Fibroblast of pulmonary artery (primary cell): ENCODE results near the gene CHIC1.
A peak's percentile ranks its signal among the peaks of the same experiment; 100 is the strongest.
"Not testable (repeated sequence)": the region's sequence is repeated elsewhere in the genome, so short reads cannot be mapped to it uniquely, and the experiment has no call there.

Experiments used
- DNase-seq: peaks from one replicate; pipeline ENCODE4 v3.0.0-alpha.2; 2010; ENCODE audit warnings: low read depth
- H3K4me3 ChIP-seq: replicated peaks from 2 replicates; pipeline ENCODE4 v1.5.1; 2011; ENCODE audit warnings: low read depth, mild to moderate bottlenecking, control low read depth, low read length, moderate library complexity
- CTCF ChIP-seq: IDR thresholded peaks from 2 replicates; pipeline ENCODE4 v1.5.1; 2011; ENCODE audit warnings: mild to moderate bottlenecking, control low read depth, low read length, inconsistent platforms; ENCODE audit errors: missing control alignments

CHIC1 gene

GRCh38 chrX:73563738-73564068 lies 706 bp downstream of the CHIC1 start:
- H3K4me3 ChIP-seq, result peak overlapping the region; percentile 77
- no peak for TF ChIP-seq CTCF
- DNase-seq, result peak; percentile 9

- TF ChIP-seq CTCF, result no peak
- peak; percentile 87 for DNase-seq
- no peak overlapping the region for H3K4me3 ChIP-seq
Measured at GRCh38 chrX:73577361-73577760, 14.4 kb downstream of the CHIC1 start.

DNA sequence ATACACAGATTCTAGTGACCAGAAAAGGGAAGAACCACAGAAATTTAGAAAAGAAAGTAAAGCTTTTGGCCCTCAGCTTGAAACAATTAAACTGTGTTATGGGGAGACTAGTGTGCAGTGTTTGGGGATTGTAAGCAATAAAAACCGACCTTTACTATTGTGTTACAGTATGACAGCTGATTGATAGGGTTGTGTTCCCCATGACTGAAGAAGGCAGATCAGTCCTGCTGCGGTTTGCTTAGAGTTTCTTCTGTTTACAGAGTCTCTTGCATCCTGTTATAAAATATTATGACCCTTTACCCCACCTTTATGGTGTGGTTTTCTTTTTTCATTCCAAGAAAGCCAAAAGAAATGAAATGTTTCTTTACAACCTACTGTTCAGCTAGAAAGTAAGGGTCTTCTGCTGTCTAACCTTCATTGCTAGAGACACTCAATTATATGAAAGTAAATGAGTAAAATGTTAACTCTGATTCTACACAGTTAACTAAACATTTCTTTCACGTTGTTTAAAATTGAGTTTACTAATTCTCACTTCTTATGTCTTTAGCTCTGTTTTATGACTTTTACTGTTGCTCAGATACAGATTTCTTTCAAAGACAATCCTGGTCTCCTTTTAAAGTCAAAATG lies 18.1 kb downstream of the CHIC1 start:
- no peak for TF ChIP-seq CTCF
- H3K4me3 ChIP-seq, result no peak overlapping the region
- no peak for DNase-seq

- DNase-seq, result not testable (repeated sequence)
Measured at GRCh38 chrX:73597758-73598157, 34.8 kb downstream of the CHIC1 start.

GRCh38 chrX:73615022-73615421 lies 52.0 kb downstream of the CHIC1 start:
- TF ChIP-seq CTCF, result no peak
- DNase-seq, result no peak
- no peak overlapping the region for H3K4me3 ChIP-seq

More at GRCh38 chrX:73597758-73598157, 34.8 kb downstream of the CHIC1 start:
- H3K4me3 ChIP-seq, result not testable (repeated sequence)

GRCh38 chrX:73641669-73642068 lies 78.7 kb downstream of the CHIC1 start:
- not testable (repeated sequence) for DNase-seq

GRCh38 chrX:73647212-73647611 lies 84.2 kb downstream of the CHIC1 start:
- DNase-seq, result no peak
- TF ChIP-seq CTCF, result no peak
- no peak overlapping the region for H3K4me3 ChIP-seq

More at GRCh38 chrX:73641669-73642068, 78.7 kb downstream of the CHIC1 start:
- not testable (repeated sequence) for H3K4me3 ChIP-seq

GRCh38 chrX:73647632-73648322 lies 84.8 kb downstream of the CHIC1 start:
- DNase-seq, result no peak
- TF ChIP-seq CTCF, result no peak
- H3K4me3 ChIP-seq, result no peak overlapping the region

DNA sequence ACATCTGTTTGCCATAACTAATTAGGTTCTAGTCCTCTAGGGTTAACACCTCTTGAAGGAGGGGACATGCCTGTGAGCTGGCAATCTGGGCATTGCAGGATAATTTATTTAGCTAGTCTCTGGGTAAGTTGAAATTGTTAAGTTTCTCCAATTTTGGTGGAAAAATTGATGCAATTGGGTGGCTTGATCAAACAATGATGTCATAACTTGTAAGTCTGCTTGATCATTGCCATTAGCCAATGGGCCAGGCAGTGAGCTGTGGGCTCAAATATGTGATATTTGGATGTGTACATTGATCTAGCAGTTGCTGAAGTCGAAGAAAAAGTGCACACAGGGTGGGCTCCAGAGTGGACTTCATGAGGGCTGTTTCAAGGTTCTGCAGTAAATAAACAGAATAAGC lies 98.3 kb downstream of the CHIC1 start:
- DNase-seq, result not testable (repeated sequence)

More for the DNA sequence above, 98.3 kb downstream of the CHIC1 start:
- H3K4me3 ChIP-seq, result not testable (repeated sequence)
